Renal cortical epithelial cell (primary cell): ENCODE data around the gene SELENOI. TPM values are rescaled to one million over a fixed set of nuclear protein-coding genes. Genes with fewer than 3 reads are reported as not detected.

ENCODE experiments used
- total RNA-seq: library from RNA; depleted of rRNA; stranded (reverse); fragments of >200 nt; gene quantifications from 2 replicates; pipeline ENCODE4 v1.2.3, GENCODE V29; 2014

The SELENOI gene
- total RNA-seq, 1 donor from 2014 or later, result 21.4 TPM

Other genes with a start within 250 kb of the SELENOI start
- 0.69 and 3.0 TPM in 2 replicates for gene GAREM2, start 173.1 kb upstream of the SELENOI start, total RNA-seq
- gene HADHA, start 101.5 kb upstream of the SELENOI start, total RNA-seq, result 150 and 169 TPM in 2 replicates
- gene HADHB, start 101.2 kb upstream of the SELENOI start, total RNA-seq, result 123 and 195 TPM in 2 replicates
- 0.10 TPM in 1 of 2 replicates, not detected in the other for gene ADGRF3, start 646 bp downstream of the SELENOI start, total RNA-seq
- gene DRC1, start 55.8 kb downstream of the SELENOI start, total RNA-seq, result 0.25 TPM in 1 of 2 replicates, not detected in the other
- under 0.01 and 0.15 TPM in 2 replicates for gene OTOF, start 132.0 kb downstream of the SELENOI start, total RNA-seq